Retina (tissue), 1 donor: Measurements from ENCODE around the gene KLF11.
"Not testable (repeated sequence)": the region's sequence is repeated elsewhere in the genome, so short reads cannot be mapped to it uniquely, and the experiment has no call there.

ENCODE experiments used
- DNase-seq: peaks from one replicate; pipeline ENCODE4 v3.0.0-alpha.2; 2016

The KLF11 gene

GRCh38 chr2:10009811-10010781 is 33.3 kb upstream of the KLF11 start:
- no peak for DNase-seq

GRCh38 chr2:10010861-10011605 is 32.3 kb upstream of the KLF11 start:
- not testable (repeated sequence) for DNase-seq

- not testable (repeated sequence) for DNase-seq
Measured at GRCh38 chr2:10011606-10012325, 31.6 kb upstream of the KLF11 start.

GRCh38 chr2:10012366-10012962 is 30.9 kb upstream of the KLF11 start:
- DNase-seq: not testable (repeated sequence)

- DNase-seq: no peak
Measured at GRCh38 chr2:10012963-10013461, 30.3 kb upstream of the KLF11 start.

GRCh38 chr2:10013651-10014417 is 29.5 kb upstream of the KLF11 start:
- DNase-seq: not testable (repeated sequence)

- DNase-seq: no peak
Measured at GRCh38 chr2:10014418-10015190, 28.7 kb upstream of the KLF11 start.

GRCh38 chr2:10015376-10015989 is 27.9 kb upstream of the KLF11 start:
- DNase-seq: not testable (repeated sequence)

- DNase-seq: no peak
Measured at GRCh38 chr2:10016001-10016801, 27.1 kb upstream of the KLF11 start.

GRCh38 chr2:10016802-10017258 is 26.5 kb upstream of the KLF11 start:
- DNase-seq: no peak

GRCh38 chr2:10017313-10017941 is 25.9 kb upstream of the KLF11 start:
- DNase-seq: no peak

GRCh38 chr2:10019174-10019573 is 24.2 kb upstream of the KLF11 start:
- DNase-seq: no peak

- no peak for DNase-seq
Measured at GRCh38 chr2:10019602-10020400, 23.5 kb upstream of the KLF11 start.

- no peak for DNase-seq
Measured at GRCh38 chr2:10022041-10022421, 21.3 kb upstream of the KLF11 start.

GRCh38 chr2:10022445-10022844 is 20.9 kb upstream of the KLF11 start:
- DNase-seq: no peak

- DNase-seq: no peak
Measured at GRCh38 chr2:10022966-10023662, 20.2 kb upstream of the KLF11 start.

- DNase-seq: no peak
Measured at GRCh38 chr2:10026940-10027569, 16.3 kb upstream of the KLF11 start.
